Mesenteric fat pad (tissue), 1 donor: Measurements from ENCODE around the gene NCKAP5L. TPM values are rescaled to one million over a fixed set of nuclear protein-coding genes. Genes with fewer than 3 reads are reported as not detected.
A peak's percentile ranks its signal among the peaks of the same experiment; 100 is the strongest.
"Not testable (repeated sequence)": the region's sequence is repeated elsewhere in the genome, so short reads cannot be mapped to it uniquely, and the experiment has no call there.

ENCODE experiments used
- DNase-seq: peaks from one replicate; pipeline ENCODE4 v3.0.0-alpha.2; 2020; ENCODE audit warnings: low spot score
- total RNA-seq: library from RNA; stranded (reverse); fragmentation: NEBNext Ultra II Directional; extraction: Animal tissue kit (Norgen Biotek cat#: 25700); gene quantifications from one replicate; pipeline ENCODE4 v1.2.1, GENCODE V29; 2021
- donor health status: DM: yes; HTN: yes; CAD: no.

The NCKAP5L gene
- total RNA-seq, 1 donor from 2014 or later = 44.3 TPM

GRCh38 chr12:49784756-49785409 lies 43.3 kb downstream of the NCKAP5L start:
- DNase-seq = no peak

GRCh38 chr12:49783917-49784676 lies 44.1 kb downstream of the NCKAP5L start:
- DNase-seq = no peak

GRCh38 chr12:49780914-49781313 lies 47.3 kb downstream of the NCKAP5L start:
- DNase-seq = not testable (repeated sequence)

- DNase-seq = no peak
These were observed 48.6 kb downstream of the NCKAP5L start for GRCh38 chr12:49779581-49779980.

- no peak for DNase-seq
These were observed 50.1 kb downstream of the NCKAP5L start for GRCh38 chr12:49777800-49778748.

- no peak for DNase-seq
These were observed 50.9 kb downstream of the NCKAP5L start for GRCh38 chr12:49777341-49777740.

- DNase-seq = peak; percentile 35
These were observed 51.4 kb downstream of the NCKAP5L start for GRCh38 chr12:49776858-49777257.

GRCh38 chr12:49776413-49776812 lies 51.8 kb downstream of the NCKAP5L start:
- DNase-seq = peak; percentile 86

- not testable (repeated sequence) for DNase-seq
These were observed 55.1 kb downstream of the NCKAP5L start for GRCh38 chr12:49773102-49773501.

- no peak for DNase-seq
These were observed 60.9 kb downstream of the NCKAP5L start for GRCh38 chr12:49767333-49767732.

GRCh38 chr12:49766115-49766455 lies 62.1 kb downstream of the NCKAP5L start:
- DNase-seq = no peak

GRCh38 chr12:49764126-49764525 lies 64.1 kb downstream of the NCKAP5L start:
- DNase-seq = no peak

- DNase-seq = no peak
These were observed 65.1 kb downstream of the NCKAP5L start for GRCh38 chr12:49763006-49763591.

- no peak for DNase-seq
These were observed 65.8 kb downstream of the NCKAP5L start for GRCh38 chr12:49762468-49762847.

GRCh38 chr12:49761677-49762467 lies 66.3 kb downstream of the NCKAP5L start:
- DNase-seq = no peak

- no peak for DNase-seq
These were observed 77.2 kb downstream of the NCKAP5L start for GRCh38 chr12:49750996-49751393.

- no peak for DNase-seq
These were observed 77.9 kb downstream of the NCKAP5L start for GRCh38 chr12:49750027-49750995.

GRCh38 chr12:49748800-49749199 lies 79.4 kb downstream of the NCKAP5L start:
- no peak for DNase-seq

- no peak for DNase-seq
These were observed 79.9 kb downstream of the NCKAP5L start for GRCh38 chr12:49748306-49748705.
